HEK293 (cell line): ENCODE data around the gene PRDM13.

Source experiments
- CTCF ChIA-PET: fragments of 350-600 bp; formaldehyde crosslinking; extraction: SDS; loops from one replicate; lab custom pipeline; 2021; ENCODE audit warnings: antibody characterized with exemption; lab: Yijun Ruan, JAX
- POLR2A ChIA-PET: fragments of 300-600 bp; formaldehyde crosslinking; extraction: SDS; loops from one replicate; lab custom pipeline; 2020; ENCODE audit warnings: antibody characterized with exemption, inconsistent platforms; lab: Yijun Ruan, JAX
- H3K27ac ChIP-seq: fragments of 200-500 bp; sonication (Bioruptor generic); 2 replicates; pipeline ENCODE4 v1.5.1; 2014; ENCODE audit warnings: low read depth, low read length, control low read depth, inconsistent platforms; ENCODE audit errors: extremely low read depth
- H3K36me3 ChIP-seq, 2 experiments: fragments of 200-500 bp in 1 of 2; sonication (Bioruptor generic) in 1 of 2; 1 replicate in 1 of 2; 2 replicates in 1 of 2; pipeline ENCODE4 v1.5.1; 2014 to 2017; ENCODE audit warnings: inconsistent platforms in 2 of 2, low read length in 2 of 2; ENCODE audit not compliant: control insufficient read depth in 2 of 2, insufficient read depth in 1 of 2
- H3K4me1 ChIP-seq: fragments of 200-500 bp; sonication (Bioruptor generic); 2 replicates; pipeline ENCODE4 v1.5.1; 2014; ENCODE audit warnings: mild to moderate bottlenecking, low read length, inconsistent platforms; ENCODE audit not compliant: control insufficient read depth, insufficient read depth
- H3K4me3 ChIP-seq: 2 replicates; pipeline ENCODE4 v1.5.1; 2011; ENCODE audit warnings: low read depth, mild to moderate bottlenecking, control low read depth, low read length, moderate library complexity
- H3K9me3 ChIP-seq: fragments of 200-500 bp; sonication (Bioruptor generic); 2 replicates; pipeline ENCODE4 v1.5.1; 2014; ENCODE audit warnings: low read depth, low read length, inconsistent platforms; ENCODE audit not compliant: control insufficient read depth, insufficient read depth
- EGR2 ChIP-seq: fragments of 450-650 bp; formaldehyde crosslinking; IDR thresholded peaks from 2 replicates; pipeline ENCODE4 v1.5.1; 2016; ENCODE audit warnings: low read depth, missing biosample characterization, missing genetic modification characterization
- KLF8 ChIP-seq: fragments of 450-650 bp; formaldehyde crosslinking; IDR thresholded peaks from 2 replicates; pipeline ENCODE4 v1.5.1; 2016; ENCODE audit warnings: missing biosample characterization, missing genetic modification characterization
- KLF9 ChIP-seq: fragments of 450-650 bp; formaldehyde crosslinking; IDR thresholded peaks from 2 replicates; pipeline ENCODE4 v1.5.1; 2016; ENCODE audit warnings: missing biosample characterization, missing genetic modification characterization, low read depth
- MZF1 ChIP-seq: fragments of 450-650 bp; formaldehyde crosslinking; IDR thresholded peaks from 2 replicates; pipeline ENCODE4 v1.5.1; 2017; ENCODE audit warnings: missing biosample characterization, missing genetic modification characterization, borderline replicate concordance
- SP7 ChIP-seq: fragments of 450-650 bp; formaldehyde crosslinking; IDR thresholded peaks from 2 replicates; pipeline ENCODE4 v1.5.1; 2016; ENCODE audit warnings: missing biosample characterization, missing genetic modification characterization
- ZNF10 ChIP-seq: fragments of 450-650 bp; formaldehyde crosslinking; IDR thresholded peaks from 2 replicates; pipeline ENCODE4 v1.5.1; 2017; ENCODE audit warnings: missing biosample characterization, missing genetic modification characterization
- ZNF202 ChIP-seq: fragments of 450-650 bp; formaldehyde crosslinking; IDR thresholded peaks from 2 replicates; pipeline ENCODE4 v1.5.1; 2016; ENCODE audit warnings: missing biosample characterization, missing genetic modification characterization, borderline replicate concordance
- ZNF354C ChIP-seq: fragments of 450-650 bp; formaldehyde crosslinking; IDR thresholded peaks from 2 replicates; pipeline ENCODE4 v1.5.1; 2016; ENCODE audit warnings: missing biosample characterization, missing genetic modification characterization, low read depth, borderline replicate concordance
- ZNF423 ChIP-seq: fragments of 450-650 bp; formaldehyde crosslinking; IDR thresholded peaks from 2 replicates; pipeline ENCODE4 v1.5.1; 2016; ENCODE audit warnings: missing biosample characterization, missing genetic modification characterization
- ZNF660 ChIP-seq: fragments of 450-650 bp; IDR thresholded peaks from 2 replicates; pipeline ENCODE4 v1.5.1; 2018; ENCODE audit warnings: missing biosample characterization, mild to moderate bottlenecking, missing genetic modification characterization
- ZNF670 ChIP-seq: fragments of 450-650 bp; formaldehyde crosslinking; IDR thresholded peaks from 2 replicates; pipeline ENCODE4 v1.5.1; 2016; ENCODE audit warnings: missing biosample characterization, missing genetic modification characterization, low read depth
- ZNF677 ChIP-seq: fragments of 450-650 bp; IDR thresholded peaks from 2 replicates; pipeline ENCODE4 v1.5.0; 2018; ENCODE audit warnings: missing biosample characterization, mild to moderate bottlenecking, missing genetic modification characterization, moderate library complexity
- ZNF707 ChIP-seq: fragments of 450-650 bp; formaldehyde crosslinking; IDR thresholded peaks from 2 replicates; pipeline ENCODE4 v1.5.1; 2016; ENCODE audit warnings: missing biosample characterization, missing genetic modification characterization
- ZNF776 ChIP-seq: fragments of 450-650 bp; formaldehyde crosslinking; IDR thresholded peaks from 2 replicates; pipeline ENCODE4 v1.5.0; 2017; ENCODE audit warnings: missing biosample characterization, missing genetic modification characterization, borderline replicate concordance
- ZNF785 ChIP-seq: fragments of 450-650 bp; formaldehyde crosslinking; IDR thresholded peaks from 2 replicates; pipeline ENCODE4 v1.5.1; 2016; ENCODE audit warnings: missing biosample characterization, missing genetic modification characterization
- ZSCAN30 ChIP-seq: fragments of 450-650 bp; IDR thresholded peaks from 2 replicates; pipeline ENCODE4 v1.5.1; 2018; ENCODE audit warnings: missing biosample characterization, mild to moderate bottlenecking, missing genetic modification characterization, moderate library complexity
- TF ChIP-seq, protein P1 (sequence below): sonication (generic); formaldehyde crosslinking; IDR thresholded peaks from 2 replicates; pipeline ENCODE4 v1.8.1; 2022; ENCODE audit warnings: mild to moderate bottlenecking, moderate library complexity, missing genetic modification reagents
- TF ChIP-seq, protein P2 (sequence below): fragments of 450-650 bp; formaldehyde crosslinking; IDR thresholded peaks from 2 replicates; pipeline ENCODE4 v1.5.1; 2016; ENCODE audit warnings: missing biosample characterization, missing genetic modification characterization
- TF ChIP-seq, protein P3 (sequence below): fragments of 450-650 bp; formaldehyde crosslinking; IDR thresholded peaks from 2 replicates; pipeline ENCODE4 v1.5.1; 2016; ENCODE audit warnings: missing biosample characterization, missing genetic modification characterization
- TF ChIP-seq, protein P4 (sequence below): fragments of 450-650 bp; formaldehyde crosslinking; IDR thresholded peaks from 2 replicates; pipeline ENCODE4; 2016; ENCODE audit warnings: missing biosample characterization, missing genetic modification characterization
- TF ChIP-seq, protein P5 (sequence below): fragments of 450-650 bp; formaldehyde crosslinking; IDR thresholded peaks from 2 replicates; pipeline ENCODE4 v1.5.1; 2016; ENCODE audit warnings: missing biosample characterization, missing genetic modification characterization

The PRDM13 gene

DNA sequence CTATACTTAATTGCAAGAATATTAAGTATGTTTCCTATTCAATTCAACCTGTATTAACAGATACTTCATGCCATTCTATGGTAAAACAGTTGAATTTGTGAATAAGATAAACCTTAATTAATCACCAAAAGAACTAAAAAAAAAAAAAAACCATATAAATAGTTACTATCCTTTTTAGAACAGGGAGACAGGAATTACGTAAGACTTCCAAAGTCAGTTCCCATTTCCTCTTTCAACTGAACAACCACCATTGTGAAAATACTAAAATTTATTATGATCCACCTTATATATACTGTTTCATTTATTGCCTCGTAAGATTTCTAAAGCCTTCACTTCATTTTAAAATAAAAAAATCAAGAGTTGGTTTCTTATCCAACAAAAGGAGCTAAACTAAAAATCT, 47.6 kb upstream of the PRDM13 start:
- Histone ChIP-seq H3K9me3 (no peaks in the 10 kb centered on the region), H3K27ac (no peak overlapping the region), H3K4me1 (no peaks in the 10 kb centered on the region), H3K36me3 (peaks cover 54 to 67% of the 10 kb centered on the region in 2 experiments), H3K4me3 (no peak overlapping the region)
- TF ChIP-seq, protein P1, sequence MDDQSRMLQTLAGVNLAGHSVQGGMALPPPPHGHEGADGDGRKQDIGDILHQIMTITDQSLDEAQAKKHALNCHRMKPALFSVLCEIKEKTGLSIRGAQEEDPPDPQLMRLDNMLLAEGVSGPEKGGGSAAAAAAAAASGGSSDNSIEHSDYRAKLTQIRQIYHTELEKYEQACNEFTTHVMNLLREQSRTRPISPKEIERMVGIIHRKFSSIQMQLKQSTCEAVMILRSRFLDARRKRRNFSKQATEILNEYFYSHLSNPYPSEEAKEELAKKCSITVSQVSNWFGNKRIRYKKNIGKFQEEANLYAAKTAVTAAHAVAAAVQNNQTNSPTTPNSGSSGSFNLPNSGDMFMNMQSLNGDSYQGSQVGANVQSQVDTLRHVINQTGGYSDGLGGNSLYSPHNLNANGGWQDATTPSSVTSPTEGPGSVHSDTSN (CRISPR knock-in tag), result no peak
- TF ChIP-seq ZNF776 (tag by site-specific recombination), result no peak
- TF ChIP-seq SP7 (tag by site-specific recombination), result no peak
- ChIA-PET POLR2A (interaction anchor here (0.7 to 1.9 kb wide), 3 partner anchors 9 to 904 kb away, joined by 3 to 7 read pairs (median 6); partner anchors contain the start of gene CCNC), CTCF (no interaction called here)

DNA sequence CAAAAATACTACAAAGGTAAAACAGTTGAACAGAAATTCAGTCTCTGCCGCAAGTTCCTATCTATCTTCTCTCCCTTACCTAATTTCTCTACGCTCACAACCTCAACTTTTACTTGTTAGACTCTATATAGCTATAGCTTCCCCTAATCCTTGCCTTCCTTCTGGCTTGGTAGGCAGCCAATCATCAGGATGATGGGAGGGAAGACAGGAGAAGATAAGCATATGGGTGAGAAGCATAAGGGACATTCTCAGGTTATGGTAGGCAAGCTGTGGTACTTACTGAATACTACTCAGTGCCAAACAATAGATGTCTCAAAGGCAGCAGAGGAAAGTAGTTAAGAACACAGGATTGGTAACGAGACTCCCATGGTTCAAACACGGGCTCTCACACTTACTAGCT, 46.0 kb upstream of the PRDM13 start:
- H3K36me3 ChIP-seq, result peaks cover 39 to 51% of the 10 kb centered on the region in 2 experiments
- H3K9me3 ChIP-seq, result no peaks in the 10 kb centered on the region
- H3K4me3 ChIP-seq, result no peak overlapping the region
- POLR2A ChIA-PET, result interaction anchor here (1.9 kb wide), 1 partner anchor 8 kb away, joined by 7 read pairs; the partner anchor contains the start of gene CCNC
- no peaks in the 10 kb centered on the region for H3K4me1 ChIP-seq
- CTCF ChIA-PET, result interaction anchor here (0.6 to 1.5 kb wide), 3 partner anchors 11 to 307 kb away, joined by 3 read pairs; no protein-coding TSS in a partner anchor
- no peak overlapping the region for H3K27ac ChIP-seq
- TF ChIP-seq ZNF785 (tag by site-specific recombination) (no peak), EGR2 (tag by site-specific recombination) (no peak), ZSCAN30 (tag by site-specific recombination) (no peak), ZNF677 (tag by site-specific recombination) (no peak), SP7 (tag by site-specific recombination) (no peak), ZNF354C (tag by site-specific recombination) (no peak), KLF8 (tag by site-specific recombination) (no peak)
- TF ChIP-seq, all 188 proteins: peak for 0

DNA sequence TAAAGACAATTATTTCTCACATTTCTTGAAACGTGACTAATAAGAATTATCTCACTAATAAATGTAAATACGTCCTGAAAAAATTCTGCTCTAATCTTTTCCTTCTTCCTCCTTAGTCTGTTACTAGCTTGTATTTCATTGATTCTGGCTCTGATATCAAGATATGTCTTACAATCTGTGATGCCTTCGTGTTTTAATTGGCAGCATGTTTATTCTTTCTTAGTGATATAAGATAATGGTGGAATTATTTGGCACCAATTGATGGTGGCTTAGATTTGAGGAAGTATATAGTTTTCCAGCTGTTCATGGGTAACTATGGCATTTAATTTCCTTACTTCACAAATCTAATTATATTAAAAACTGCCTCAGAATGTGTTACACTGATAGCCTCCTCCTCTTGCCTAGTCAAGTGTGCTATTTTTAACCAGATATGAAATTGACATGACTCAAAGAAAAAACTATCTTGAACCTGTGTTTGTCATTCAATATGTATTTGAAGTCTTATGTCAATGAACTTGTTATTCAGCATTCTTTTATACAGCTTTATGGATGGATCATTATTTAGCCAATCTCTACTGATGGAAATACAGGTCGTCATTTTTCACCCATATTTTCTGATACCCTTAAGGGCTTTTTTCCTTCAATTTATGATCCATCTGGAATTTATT, 43.4 kb upstream of the PRDM13 start:
- Histone ChIP-seq H3K27ac (no peak overlapping the region), H3K36me3 (peaks cover 14 to 26% of the 10 kb centered on the region in 2 experiments), H3K4me3 (no peak overlapping the region), H3K4me1 (peaks cover 5% of the 10 kb centered on the region; the same call in 1 of the 2 replicates), H3K9me3 (no peaks in the 10 kb centered on the region)
- POLR2A ChIA-PET, result interaction anchor here (0.6 kb wide), 1 partner anchor 11 kb away, joined by 3 read pairs; no protein-coding TSS in a partner anchor
- TF ChIP-seq, protein P2, sequence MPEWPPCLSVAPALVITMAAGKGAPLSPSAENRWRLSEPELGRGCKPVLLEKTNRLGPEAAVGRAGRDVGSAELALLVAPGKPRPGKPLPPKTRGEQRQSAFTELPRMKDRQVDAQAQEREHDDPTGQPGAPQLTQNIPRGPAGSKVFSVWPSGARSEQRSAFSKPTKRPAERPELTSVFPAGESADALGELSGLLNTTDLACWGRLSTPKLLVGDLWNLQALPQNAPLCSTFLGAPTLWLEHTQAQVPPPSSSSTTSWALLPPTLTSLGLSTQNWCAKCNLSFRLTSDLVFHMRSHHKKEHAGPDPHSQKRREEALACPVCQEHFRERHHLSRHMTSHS (tag by site-specific recombination), result no peak
- TF ChIP-seq, protein P3, sequence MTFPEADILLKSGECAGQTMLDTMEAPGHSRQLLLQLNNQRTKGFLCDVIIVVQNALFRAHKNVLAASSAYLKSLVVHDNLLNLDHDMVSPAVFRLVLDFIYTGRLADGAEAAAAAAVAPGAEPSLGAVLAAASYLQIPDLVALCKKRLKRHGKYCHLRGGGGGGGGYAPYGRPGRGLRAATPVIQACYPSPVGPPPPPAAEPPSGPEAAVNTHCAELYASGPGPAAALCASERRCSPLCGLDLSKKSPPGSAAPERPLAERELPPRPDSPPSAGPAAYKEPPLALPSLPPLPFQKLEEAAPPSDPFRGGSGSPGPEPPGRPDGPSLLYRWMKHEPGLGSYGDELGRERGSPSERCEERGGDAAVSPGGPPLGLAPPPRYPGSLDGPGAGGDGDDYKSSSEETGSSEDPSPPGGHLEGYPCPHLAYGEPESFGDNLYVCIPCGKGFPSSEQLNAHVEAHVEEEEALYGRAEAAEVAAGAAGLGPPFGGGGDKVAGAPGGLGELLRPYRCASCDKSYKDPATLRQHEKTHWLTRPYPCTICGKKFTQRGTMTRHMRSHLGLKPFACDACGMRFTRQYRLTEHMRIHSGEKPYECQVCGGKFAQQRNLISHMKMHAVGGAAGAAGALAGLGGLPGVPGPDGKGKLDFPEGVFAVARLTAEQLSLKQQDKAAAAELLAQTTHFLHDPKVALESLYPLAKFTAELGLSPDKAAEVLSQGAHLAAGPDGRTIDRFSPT (tag by site-specific recombination), result no peak
- TF ChIP-seq ZNF670 (tag by site-specific recombination) (no peak), ZNF202 (no peak), KLF9 (no peak), SP7 (tag by site-specific recombination) (no peak), ZNF660 (tag by site-specific recombination) (no peak), ZNF707 (tag by site-specific recombination) (no peak), MZF1 (no peak), ZNF10 (tag by site-specific recombination) (no peak), ZNF423 (tag by site-specific recombination) (no peak)
- TF ChIP-seq, protein P4, sequence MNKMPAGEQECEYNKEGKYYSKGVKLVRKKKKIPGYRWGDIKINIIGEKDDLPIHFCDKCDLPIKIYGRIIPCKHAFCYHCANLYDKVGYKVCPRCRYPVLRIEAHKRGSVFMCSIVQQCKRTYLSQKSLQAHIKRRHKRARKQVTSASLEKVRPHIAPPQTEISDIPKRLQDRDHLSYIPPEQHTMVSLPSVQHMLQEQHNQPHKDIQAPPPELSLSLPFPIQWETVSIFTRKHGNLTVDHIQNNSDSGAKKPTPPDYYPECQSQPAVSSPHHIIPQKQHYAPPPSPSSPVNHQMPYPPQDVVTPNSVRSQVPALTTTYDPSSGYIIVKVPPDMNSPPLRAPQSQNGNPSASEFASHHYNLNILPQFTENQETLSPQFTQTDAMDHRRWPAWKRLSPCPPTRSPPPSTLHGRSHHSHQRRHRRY (tag by site-specific recombination), result no peak
- TF ChIP-seq, protein P5, sequence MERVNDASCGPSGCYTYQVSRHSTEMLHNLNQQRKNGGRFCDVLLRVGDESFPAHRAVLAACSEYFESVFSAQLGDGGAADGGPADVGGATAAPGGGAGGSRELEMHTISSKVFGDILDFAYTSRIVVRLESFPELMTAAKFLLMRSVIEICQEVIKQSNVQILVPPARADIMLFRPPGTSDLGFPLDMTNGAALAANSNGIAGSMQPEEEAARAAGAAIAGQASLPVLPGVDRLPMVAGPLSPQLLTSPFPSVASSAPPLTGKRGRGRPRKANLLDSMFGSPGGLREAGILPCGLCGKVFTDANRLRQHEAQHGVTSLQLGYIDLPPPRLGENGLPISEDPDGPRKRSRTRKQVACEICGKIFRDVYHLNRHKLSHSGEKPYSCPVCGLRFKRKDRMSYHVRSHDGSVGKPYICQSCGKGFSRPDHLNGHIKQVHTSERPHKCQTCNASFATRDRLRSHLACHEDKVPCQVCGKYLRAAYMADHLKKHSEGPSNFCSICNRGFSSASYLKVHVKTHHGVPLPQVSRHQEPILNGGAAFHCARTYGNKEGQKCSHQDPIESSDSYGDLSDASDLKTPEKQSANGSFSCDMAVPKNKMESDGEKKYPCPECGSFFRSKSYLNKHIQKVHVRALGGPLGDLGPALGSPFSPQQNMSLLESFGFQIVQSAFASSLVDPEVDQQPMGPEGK (tag by site-specific recombination), result no peak
- CTCF ChIA-PET, result interaction anchor here (0.5 kb wide), 1 partner anchor 25 kb away, joined by 4 read pairs; no protein-coding TSS in a partner anchor
